ENCODE results near the gene GCK. TPM values are rescaled to one million over a fixed set of nuclear protein-coding genes. Genes with fewer than 3 reads are reported as not detected.

Gene GCK
- total and polyA plus RNA-seq, 2 experiments from 2014 or later, result 1.7 to 2.5 TPM

- H3K27ac ChIP-seq, result no peak overlapping the region
- H3K27me3 ChIP-seq, result no peaks in the 10 kb centered on the region
- H3K9me3 ChIP-seq (ENCODE audit: low read depth), result no peaks in the 10 kb centered on the region
- no peak overlapping the region for H2AFZ ChIP-seq
- no peaks in the 10 kb centered on the region for H4K20me1 ChIP-seq (ENCODE audit: insufficient read depth, poor library complexity, severe bottlenecking)
- no peaks in the 10 kb centered on the region for H3K9me2 ChIP-seq (replicated peaks; ENCODE audit: insufficient read depth)
- WGBS (ENCODE audit: low lambda C conversion rate, missing lambda C conversion rate), result 74% methylated on average over 5 of the region's 5 CpGs
- no peak for TF ChIP-seq EZH2phosphoT487 (IDR thresholded peaks at IDR 0.05; ENCODE audit: low read depth, severe bottlenecking, unreplicated experiment)
- no peak for TF ChIP-seq EZH2 (IDR thresholded peaks at IDR 0.05; ENCODE audit: borderline replicate concordance)
- TF ChIP-seq CTCF (IDR thresholded peaks at IDR 0.05; ENCODE audit: poor library complexity), result no peak
- H3K4me2 ChIP-seq, result no peak overlapping the region
- no peak for DNase-seq (ENCODE audit: low spot score)
- no peaks in the 10 kb centered on the region for H3K36me3 ChIP-seq (replicated peaks; ENCODE audit: insufficient read depth, low read depth)
- H3K79me2 ChIP-seq, result no peaks in the 10 kb centered on the region
- H3K4me1 ChIP-seq (ENCODE audit: insufficient read depth), result peaks cover 8% of the 10 kb centered on the region
- no peak overlapping the region for H3K4me3 ChIP-seq
Observed at GRCh38 chr7:44182827-44183226, 6.4 kb downstream of the GCK start.

GRCh38 chr7:44180631-44181030 lies 8.6 kb downstream of the GCK start:
- H3K9me2 ChIP-seq (replicated peaks; ENCODE audit: insufficient read depth), result no peaks in the 10 kb centered on the region
- no peaks in the 10 kb centered on the region for H3K36me3 ChIP-seq (replicated peaks; ENCODE audit: insufficient read depth, low read depth)
- H4K20me1 ChIP-seq (ENCODE audit: insufficient read depth, poor library complexity, severe bottlenecking), result no peaks in the 10 kb centered on the region
- no peak overlapping the region for H3K4me3 ChIP-seq
- H3K79me2 ChIP-seq, result no peaks in the 10 kb centered on the region
- TF ChIP-seq CTCF (IDR thresholded peaks at IDR 0.05; ENCODE audit: poor library complexity) (no peak), EZH2 (IDR thresholded peaks at IDR 0.05; ENCODE audit: borderline replicate concordance) (no peak), EZH2phosphoT487 (IDR thresholded peaks at IDR 0.05; ENCODE audit: low read depth, severe bottlenecking, unreplicated experiment) (no peak)
- H3K4me2 ChIP-seq, result no peak overlapping the region
- H3K27me3 ChIP-seq, result no peaks in the 10 kb centered on the region
- H3K4me1 ChIP-seq (ENCODE audit: insufficient read depth), result peaks cover 8% of the 10 kb centered on the region
- no peak overlapping the region for H2AFZ ChIP-seq
- no peak for DNase-seq (ENCODE audit: low spot score)
- no peak overlapping the region for H3K27ac ChIP-seq
- H3K9me3 ChIP-seq (ENCODE audit: low read depth), result no peaks in the 10 kb centered on the region
- 66% methylated on average over 3 of the region's 3 CpGs for WGBS (ENCODE audit: low lambda C conversion rate, missing lambda C conversion rate)

- Histone ChIP-seq H3K36me3 (replicated peaks; ENCODE audit: insufficient read depth, low read depth) (no peaks in the 10 kb centered on the region), H3K4me2 (no peak overlapping the region), H3K27me3 (no peaks in the 10 kb centered on the region), H4K20me1 (ENCODE audit: insufficient read depth, poor library complexity, severe bottlenecking) (no peaks in the 10 kb centered on the region), H3K9me2 (replicated peaks; ENCODE audit: insufficient read depth) (no peaks in the 10 kb centered on the region), H3K4me1 (ENCODE audit: insufficient read depth) (no peaks in the 10 kb centered on the region), H3K4me3 (no peak overlapping the region), H3K79me2 (no peaks in the 10 kb centered on the region), H2AFZ (no peak overlapping the region), H3K9me3 (ENCODE audit: low read depth) (no peaks in the 10 kb centered on the region), H3K27ac (no peak overlapping the region)
- DNase-seq (ENCODE audit: low spot score), result no peak
- TF ChIP-seq EZH2phosphoT487 (IDR thresholded peaks at IDR 0.05; ENCODE audit: low read depth, severe bottlenecking, unreplicated experiment) (no peak), EZH2 (IDR thresholded peaks at IDR 0.05; ENCODE audit: borderline replicate concordance) (no peak), CTCF (IDR thresholded peaks at IDR 0.05; ENCODE audit: poor library complexity) (no peak)
- whole genome bisulfite sequencing (ENCODE audit: low lambda C conversion rate, missing lambda C conversion rate), result 91% methylated on average over 4 of the region's 4 CpGs
Observed at GRCh38 chr7:44177570-44178131, 11.6 kb downstream of the GCK start.
